GM10248 (cell line): Measurements from ENCODE around the gene PIGU.
A peak's percentile ranks its signal among the peaks of the same experiment; 100 is the strongest.

Experiments
- CTCF ChIA-PET: fragments of 300-600 bp; sonication (Branson Sonifier 250); formaldehyde crosslinking; extraction: SDS; loops from one replicate; lab custom pipeline; 2021; ENCODE audit warnings: antibody characterized with exemption; lab: Yijun Ruan, JAX
- POLR2A ChIA-PET: fragments of 350-650 bp; sonication (Branson Sonifier 250); formaldehyde crosslinking; extraction: SDS; loops from one replicate; lab custom pipeline; 2020; ENCODE audit warnings: antibody characterized with exemption; lab: Yijun Ruan, JAX
- DNase-seq: peaks from one replicate; pipeline ENCODE4 v3.0.0; 2012; ENCODE audit errors: extremely low spot score
- TF ChIP-seq, protein P1 (sequence below): IDR thresholded peaks from 2 replicates; pipeline ENCODE4 v1.5.1; 2012; ENCODE audit warnings: mild to moderate bottlenecking, low read depth; ENCODE audit errors: extremely low read depth, missing control alignments, control extremely low read depth

The PIGU gene

DNA sequence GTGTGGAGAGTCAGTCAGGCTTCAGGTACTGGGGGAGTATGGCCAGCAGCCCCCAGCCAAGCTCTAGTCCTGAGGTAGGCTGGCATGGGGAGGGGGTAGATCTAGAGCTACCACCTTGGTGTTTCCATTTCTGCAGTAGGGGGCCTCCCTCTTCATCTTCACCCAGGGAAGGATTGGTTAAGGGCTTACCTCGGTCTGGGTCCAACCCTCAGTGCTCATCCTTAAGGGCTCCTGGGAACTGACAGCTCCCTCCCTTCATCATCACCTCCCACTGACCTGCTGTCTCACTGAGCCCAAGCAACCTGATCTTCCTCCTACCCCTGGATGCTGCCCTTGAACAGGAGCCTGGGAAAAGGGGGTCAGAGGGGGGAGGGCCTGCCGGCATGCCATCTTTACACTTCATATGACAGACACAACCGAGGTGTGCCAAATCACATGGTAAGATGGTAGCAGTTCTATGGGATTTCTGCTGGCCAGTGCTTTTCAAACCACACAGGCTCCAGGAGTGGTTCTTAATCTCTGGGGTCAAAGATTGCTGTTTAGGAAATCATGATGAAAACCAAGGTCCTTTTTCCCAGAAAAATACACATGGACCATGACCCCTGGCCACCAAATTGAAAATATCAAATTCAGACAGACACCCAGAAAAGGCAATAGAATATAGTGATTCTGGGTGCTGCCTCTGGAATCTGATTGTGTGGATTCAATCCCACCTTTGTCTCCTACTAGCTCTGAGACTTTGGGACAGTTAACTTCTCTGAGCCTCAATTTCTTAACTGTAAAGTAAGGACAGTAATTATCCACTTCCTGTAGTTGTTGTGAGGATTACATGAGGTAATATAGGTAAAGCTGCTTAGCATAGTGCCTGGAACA, 30.3 kb upstream of the PIGU start:
- CTCF ChIA-PET, result interaction anchor here (1.0 to 6.8 kb wide), 15 partner anchors 8 to 395 kb away, joined by 3 to 56 read pairs (median 7); partner anchors contain the start of gene PIGU
- DNase-seq, result no peak
- POLR2A ChIA-PET, result interaction anchor here (0.5 to 2.1 kb wide), 3 partner anchors 9 to 12 kb away, joined by 4 to 9 read pairs (median 6); no protein-coding TSS in a partner anchor
- TF ChIP-seq, protein P1, sequence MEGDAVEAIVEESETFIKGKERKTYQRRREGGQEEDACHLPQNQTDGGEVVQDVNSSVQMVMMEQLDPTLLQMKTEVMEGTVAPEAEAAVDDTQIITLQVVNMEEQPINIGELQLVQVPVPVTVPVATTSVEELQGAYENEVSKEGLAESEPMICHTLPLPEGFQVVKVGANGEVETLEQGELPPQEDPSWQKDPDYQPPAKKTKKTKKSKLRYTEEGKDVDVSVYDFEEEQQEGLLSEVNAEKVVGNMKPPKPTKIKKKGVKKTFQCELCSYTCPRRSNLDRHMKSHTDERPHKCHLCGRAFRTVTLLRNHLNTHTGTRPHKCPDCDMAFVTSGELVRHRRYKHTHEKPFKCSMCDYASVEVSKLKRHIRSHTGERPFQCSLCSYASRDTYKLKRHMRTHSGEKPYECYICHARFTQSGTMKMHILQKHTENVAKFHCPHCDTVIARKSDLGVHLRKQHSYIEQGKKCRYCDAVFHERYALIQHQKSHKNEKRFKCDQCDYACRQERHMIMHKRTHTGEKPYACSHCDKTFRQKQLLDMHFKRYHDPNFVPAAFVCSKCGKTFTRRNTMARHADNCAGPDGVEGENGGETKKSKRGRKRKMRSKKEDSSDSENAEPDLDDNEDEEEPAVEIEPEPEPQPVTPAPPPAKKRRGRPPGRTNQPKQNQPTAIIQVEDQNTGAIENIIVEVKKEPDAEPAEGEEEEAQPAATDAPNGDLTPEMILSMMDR, result no peak

DNA sequence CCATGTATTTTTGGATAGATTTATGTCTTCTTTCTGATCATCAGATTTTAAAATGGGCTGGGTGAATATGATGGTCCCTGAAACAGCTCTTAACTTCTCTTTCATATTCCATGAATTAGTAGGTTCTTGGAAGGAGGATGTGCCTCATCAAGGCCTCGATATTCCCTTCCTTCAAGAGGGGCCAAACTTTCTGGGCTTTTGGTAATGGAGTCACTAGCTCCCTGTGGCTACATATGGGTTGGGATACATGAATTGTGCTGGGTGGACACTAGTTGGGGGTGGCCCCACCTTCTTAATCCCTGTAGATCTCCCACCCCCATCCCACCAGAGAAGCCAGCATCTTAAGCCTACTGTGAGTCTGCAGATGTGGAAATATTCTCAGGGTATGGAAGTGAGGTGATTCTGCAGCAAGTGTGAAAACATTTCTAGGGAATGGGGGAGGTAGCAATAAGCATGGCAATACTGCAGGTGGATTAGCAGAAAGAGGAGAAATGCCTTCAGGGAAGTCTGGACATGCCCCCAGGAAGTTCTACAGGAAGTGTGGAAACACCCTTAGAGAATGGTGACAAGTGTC, 29.5 kb upstream of the PIGU start:
- CTCF ChIA-PET, result interaction anchor here (0.9 to 6.8 kb wide), 8 partner anchors 8 to 516 kb away, joined by 3 to 56 read pairs (median 8); no protein-coding TSS in a partner anchor
- POLR2A ChIA-PET, result interaction anchor here (1.6 to 2.1 kb wide), 2 partner anchors 9 to 13 kb away, joined by 4 to 9 read pairs; no protein-coding TSS in a partner anchor
- TF ChIP-seq, protein P1, result no peak
- no peak for DNase-seq

- TF ChIP-seq, protein P1, result no peak
- ChIA-PET POLR2A (no interaction called here), CTCF (interaction anchor here (0.9 to 6.8 kb wide), 9 partner anchors 9 to 515 kb away, joined by 3 to 56 read pairs (median 7); no protein-coding TSS in a partner anchor)
- no peak for DNase-seq
These were observed 28.8 kb upstream of the PIGU start for GRCh38 chr20:34705397-34706301.

DNA sequence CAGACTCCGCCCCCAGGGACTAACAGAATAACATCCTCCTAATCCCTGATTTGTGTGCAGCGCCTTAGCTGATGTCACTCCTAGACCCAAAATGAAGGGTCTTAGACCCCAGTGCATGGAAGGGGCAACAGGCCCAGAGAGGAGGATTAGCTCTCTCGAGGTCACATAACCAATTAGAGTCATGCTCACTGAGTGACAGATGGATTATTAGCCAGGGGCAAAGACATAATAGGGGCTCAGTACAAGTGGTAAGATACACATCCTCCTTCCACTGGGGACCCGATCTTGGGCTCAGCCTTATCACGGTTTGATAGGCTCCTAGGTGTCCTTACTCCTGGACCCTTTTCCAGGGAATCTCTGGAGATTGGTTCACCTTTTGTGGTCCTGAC, 28.1 kb upstream of the PIGU start:
- TF ChIP-seq, protein P1, result no peak
- ChIA-PET POLR2A (no interaction called here), CTCF (interaction anchor here (1.0 to 1.6 kb wide), 2 partner anchors 10 to 392 kb away, joined by 4 to 9 read pairs; no protein-coding TSS in a partner anchor)
- DNase-seq, result no peak

DNA sequence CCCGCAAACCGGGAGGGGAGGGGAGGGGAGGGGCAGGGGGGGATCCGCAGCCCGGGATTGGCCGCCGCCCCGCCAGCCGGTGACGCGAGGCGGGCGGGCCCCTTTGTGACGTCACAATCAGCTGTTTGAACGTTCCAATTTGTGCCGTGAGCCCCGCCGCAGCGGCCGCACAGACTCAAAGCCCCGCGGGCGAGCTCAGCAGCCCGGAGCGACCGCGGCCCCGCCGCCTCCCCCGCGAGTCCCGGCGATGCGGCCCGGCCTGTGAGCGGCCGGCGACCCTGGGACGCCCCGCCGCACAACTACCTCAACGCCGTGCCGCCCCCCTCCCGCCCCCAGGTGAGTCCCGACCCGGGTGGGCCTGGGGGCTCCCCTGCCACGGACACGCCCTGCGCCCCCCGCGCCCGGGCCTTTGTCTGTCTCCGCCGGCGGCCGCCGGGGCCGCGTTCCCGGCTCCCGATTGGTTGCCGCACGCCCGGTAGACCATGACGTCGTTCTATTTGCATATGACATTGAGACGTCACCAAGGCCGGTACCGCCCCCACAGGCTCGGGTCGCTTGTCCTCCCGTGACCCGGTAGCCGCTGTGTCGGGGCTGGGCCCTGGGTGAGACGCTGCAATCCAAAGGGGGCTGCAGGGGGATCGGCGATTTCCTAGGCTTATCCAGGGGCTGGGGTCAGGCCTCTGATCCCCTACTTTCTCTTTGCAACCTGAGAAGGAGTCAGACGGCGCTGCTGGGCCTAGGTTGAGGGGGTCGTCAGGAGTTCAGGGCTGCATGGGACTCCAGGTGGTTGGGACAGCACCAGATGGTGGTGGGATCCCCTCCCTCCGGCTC, 27.5 kb upstream of the PIGU start, which contains the start of gene TP53INP2:
TSS of gene TP53INP2 (plus strand) at position 168 of the 831 bp plus-strand sequence. CDS start 4,396 bp downstream, outside the sequence.
- CTCF ChIA-PET, result interaction anchor here (0.8 to 1.4 kb wide), 4 partner anchors 20 to 392 kb away, joined by 3 to 10 read pairs (median 4); no protein-coding TSS in a partner anchor
- POLR2A ChIA-PET, result interaction anchor here (0.6 to 0.8 kb wide), 2 partner anchors 15 to 23 kb away, joined by 3 read pairs; no protein-coding TSS in a partner anchor
- peak; percentile 89 for DNase-seq
- TF ChIP-seq, protein P1, result no peak
